Right lobe of liver (tissue), 4 donors: Measurements from ENCODE around the gene SOX12.
"Not testable (repeated sequence)": the region's sequence is repeated elsewhere in the genome, so short reads cannot be mapped to it uniquely, and the experiment has no call there.

ENCODE experiments used
- POLR2A ChIP-seq: fragments of 450-650 bp; IDR thresholded peaks from one replicate; pipeline ENCODE4 v1.6.1; 2017; ENCODE audit warnings: antibody characterized with exemption, mild to moderate bottlenecking
- TF ChIP-seq, protein P1 (sequence below), 4 donors: fragments of 200-600 bp in 3 of 4; fragments of 450-650 bp in 1 of 4; IDR thresholded peaks; one replicate each; pipeline versions ENCODE4 v1.5.1 to v1.8.0; 2016 to 2022; ENCODE audit warnings: antibody characterized with exemption in 4 of 4, mild to moderate bottlenecking in 2 of 4
- donor health status: DM: no; HTN: no; CAD: no.
- donor health status: DM: no; HTN: no; CAD: no.
- donor health status: DM: no; HTN: yes; CAD: no.

DNA sequence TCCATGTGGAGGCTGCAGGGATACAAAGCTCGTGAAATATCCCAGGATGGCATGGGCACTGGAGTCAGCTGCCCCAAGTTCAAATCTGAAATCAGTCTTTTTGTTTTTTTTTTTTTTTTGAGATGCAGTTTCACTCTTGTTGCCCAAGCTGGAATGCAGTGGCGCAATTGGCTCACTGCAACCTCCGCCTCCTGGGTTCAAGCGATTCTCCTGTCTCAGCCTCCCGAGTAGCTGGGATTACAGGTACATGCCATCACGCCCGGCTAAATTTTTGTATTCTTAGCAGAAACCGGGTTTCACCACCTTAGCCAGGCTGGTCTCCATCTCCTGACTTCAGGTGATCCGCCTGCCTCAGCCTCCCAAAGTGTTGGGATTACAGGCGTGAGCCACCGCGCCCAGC, 52.2 kb downstream of the SOX12 start:
- TF ChIP-seq, protein P1, sequence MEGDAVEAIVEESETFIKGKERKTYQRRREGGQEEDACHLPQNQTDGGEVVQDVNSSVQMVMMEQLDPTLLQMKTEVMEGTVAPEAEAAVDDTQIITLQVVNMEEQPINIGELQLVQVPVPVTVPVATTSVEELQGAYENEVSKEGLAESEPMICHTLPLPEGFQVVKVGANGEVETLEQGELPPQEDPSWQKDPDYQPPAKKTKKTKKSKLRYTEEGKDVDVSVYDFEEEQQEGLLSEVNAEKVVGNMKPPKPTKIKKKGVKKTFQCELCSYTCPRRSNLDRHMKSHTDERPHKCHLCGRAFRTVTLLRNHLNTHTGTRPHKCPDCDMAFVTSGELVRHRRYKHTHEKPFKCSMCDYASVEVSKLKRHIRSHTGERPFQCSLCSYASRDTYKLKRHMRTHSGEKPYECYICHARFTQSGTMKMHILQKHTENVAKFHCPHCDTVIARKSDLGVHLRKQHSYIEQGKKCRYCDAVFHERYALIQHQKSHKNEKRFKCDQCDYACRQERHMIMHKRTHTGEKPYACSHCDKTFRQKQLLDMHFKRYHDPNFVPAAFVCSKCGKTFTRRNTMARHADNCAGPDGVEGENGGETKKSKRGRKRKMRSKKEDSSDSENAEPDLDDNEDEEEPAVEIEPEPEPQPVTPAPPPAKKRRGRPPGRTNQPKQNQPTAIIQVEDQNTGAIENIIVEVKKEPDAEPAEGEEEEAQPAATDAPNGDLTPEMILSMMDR (IDR thresholded peaks at IDR 0.05): not testable (repeated sequence)
- not testable (repeated sequence) for TF ChIP-seq POLR2A
